Left hindlimb (tissue), 1 donor: ENCODE data around the gene C12orf75.

Experiments
- DNase-seq: peaks from one replicate; pipeline ENCODE4 v3.0.0-alpha.2; 2018

C12orf75 gene

DNA sequence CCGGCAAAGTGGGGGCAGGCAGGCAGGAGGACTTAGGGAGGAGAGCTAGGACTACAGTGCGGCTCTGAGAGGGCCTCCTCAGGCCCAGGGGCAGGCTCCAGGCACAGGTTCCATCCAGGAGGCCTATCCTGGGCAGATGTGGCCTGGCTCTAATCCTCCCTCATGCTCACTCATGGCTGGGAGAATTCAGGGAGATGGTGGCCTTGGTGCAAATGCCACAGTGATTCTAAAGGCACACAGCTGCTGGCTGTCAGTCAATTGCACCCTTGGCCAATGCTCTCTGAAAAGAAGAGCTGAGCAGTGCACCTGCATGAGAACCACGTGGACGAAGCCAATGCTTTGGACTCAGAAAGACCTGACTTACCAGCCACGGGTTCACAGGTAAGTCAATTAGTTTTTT is 89.6 kb downstream of the C12orf75 start:
- no peak for DNase-seq

DNA sequence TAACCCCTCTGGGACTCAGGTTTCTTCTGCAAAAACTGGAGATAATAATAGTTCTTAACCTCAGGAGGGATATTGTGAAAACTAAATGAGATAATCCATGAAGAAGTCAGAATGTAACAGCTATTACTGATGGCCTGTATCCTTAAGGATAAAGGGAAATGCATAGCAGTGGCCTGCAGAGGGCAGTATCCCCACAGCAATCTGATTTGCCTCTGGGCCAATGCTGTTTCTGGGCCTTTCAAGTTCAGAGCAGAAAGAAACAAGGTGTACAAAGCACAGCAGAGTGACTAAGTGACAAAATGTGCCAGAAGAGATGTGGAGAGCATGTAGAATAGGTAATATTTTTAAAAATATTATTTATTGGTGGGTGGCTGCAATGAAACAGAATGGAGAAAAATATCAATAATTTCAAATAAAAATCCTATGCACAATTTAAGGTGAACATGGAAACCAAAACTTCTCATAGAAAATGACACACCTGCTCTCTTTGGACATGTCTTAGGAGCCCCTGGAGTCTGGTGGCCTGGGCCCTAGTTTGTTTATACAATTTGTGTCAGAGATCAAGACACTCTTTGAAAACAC is 90.3 kb downstream of the C12orf75 start:
- DNase-seq: peak; percentile 66
